Activated CD4-positive, CD25-positive, alpha-beta regulatory T cell treated with anti-CD3 and anti-CD28 coated beads, Interleukin-2, amount 50 U/mL, for 24 hours (primary cell): ENCODE measurements around the gene APBA3.
A peak's percentile ranks its signal among the peaks of the same experiment; 100 is the strongest.

Source experiments
- ATAC-seq, 2 donors: fragments of 150-1000 bp; cut with Tn5 transposase; one replicate each; pipeline ENCODE4 v1.10.0; 2021; ENCODE audit warnings: mild to moderate bottlenecking in 1 of 2, moderate library complexity in 1 of 2

APBA3 gene

DNA sequence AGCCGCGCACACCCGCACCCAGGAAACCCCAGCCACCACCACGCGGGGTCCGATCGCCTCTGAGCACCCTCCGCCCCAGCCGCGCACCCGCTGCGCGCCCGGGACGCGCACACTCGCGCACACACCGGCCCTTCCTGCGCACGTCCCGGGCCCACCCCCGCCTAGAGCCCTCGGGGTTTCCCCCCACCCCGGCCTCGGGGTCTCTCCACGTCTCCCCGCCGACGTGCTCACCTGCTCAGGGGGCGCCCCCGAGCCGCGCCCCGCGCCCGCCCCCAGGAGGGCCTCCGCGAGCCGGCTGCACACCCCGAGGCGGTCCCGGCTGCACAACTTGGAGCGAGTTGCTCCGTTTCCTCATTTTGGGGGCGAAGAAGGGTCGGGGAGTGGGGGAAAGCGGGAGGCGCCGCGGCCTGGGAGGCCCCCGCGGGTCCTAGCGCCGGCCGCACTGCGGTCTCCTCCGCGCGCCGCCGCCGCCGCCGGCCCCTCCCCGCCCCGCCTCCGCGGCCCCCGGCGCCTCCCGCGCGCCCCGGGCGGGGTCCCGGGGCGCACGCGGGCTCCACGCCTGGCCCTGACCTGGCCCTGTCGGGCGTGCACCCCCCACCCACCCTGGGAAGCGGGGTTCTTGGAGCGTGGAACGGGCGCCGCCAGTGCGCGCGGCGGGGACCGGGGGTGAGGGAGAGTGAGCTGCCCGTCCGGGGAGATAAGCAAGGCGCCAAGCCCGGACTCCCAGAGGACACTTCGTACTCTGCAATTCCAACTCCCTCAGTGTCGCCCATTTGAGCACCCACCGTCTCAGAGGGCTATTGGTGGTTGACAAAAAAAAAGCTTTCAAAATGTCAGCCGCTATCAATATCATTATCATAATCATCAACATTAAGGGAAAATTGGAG lies 24.7 kb upstream of the APBA3 start, which contains the start of gene MATK:
TSS of gene MATK (minus strand) at position 444 of the 887 bp plus-strand sequence. CDS start 1,246 bp downstream, outside the sequence.
- ATAC-seq, result peak; percentile 42 to 51

DNA sequence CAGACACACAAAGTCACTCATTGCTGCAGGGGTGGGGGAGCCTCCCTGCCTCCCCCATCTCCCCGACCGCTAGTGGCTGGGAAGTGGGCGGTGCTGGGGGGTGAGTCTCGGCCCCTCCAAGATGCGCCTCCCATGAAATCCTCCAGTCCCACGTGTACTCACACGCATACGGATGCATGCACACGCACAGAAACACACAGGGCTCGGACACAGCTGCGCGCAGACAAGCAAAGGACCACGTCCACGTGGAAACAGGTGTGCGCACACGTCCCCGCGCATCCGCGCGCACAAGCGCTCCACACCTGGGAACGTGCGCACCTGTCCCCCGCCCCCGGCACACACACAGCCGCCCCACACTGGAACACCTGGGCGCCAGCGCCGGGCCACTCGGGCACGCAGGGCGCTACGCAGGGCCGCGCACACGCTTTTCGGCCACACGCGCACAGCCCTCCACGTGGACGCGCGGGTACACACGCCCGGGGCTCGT lies 24.0 kb upstream of the APBA3 start:
- peak; percentile 8 to 23 for ATAC-seq

DNA sequence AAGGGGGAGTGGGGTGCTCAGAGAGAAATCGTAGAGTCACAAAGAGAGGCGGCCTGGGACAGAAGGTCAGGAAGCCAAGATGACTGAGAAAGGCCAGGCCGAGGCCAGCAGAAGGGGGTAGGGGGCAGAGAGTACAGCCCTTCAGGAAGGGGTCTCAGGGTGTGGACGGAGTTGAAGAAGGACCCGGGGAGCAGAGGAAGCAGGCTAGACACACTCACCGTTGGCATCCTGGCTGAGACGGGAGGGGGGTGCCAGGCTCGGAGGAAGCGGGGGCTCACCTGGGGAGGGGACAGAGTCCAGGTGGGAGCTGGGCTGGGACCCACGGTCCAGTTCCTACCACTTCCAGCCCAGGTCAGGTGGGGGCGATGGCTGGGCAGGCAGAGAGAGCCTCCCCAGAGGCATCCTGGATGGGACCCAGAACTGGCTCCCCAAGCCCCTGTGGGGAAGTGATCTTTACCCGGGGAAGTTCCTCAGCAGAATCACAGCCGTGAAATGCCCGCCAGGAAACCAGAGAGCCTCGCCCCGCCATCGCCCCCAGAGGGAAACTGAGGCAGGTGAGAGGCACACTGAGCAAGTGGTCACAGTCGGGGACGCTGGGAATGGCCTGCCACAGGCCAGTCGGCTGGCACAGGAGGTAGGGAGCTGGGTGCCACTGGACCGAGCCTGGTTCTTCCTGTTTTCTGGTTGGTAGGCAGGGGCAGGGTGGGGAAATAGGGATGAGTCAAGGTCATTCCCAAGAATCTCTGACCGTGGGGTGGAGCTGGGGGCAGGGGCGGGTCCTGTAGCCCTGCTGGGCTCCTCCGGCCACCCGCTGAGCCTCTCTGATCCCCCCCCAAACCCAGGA lies 23.3 kb upstream of the APBA3 start:
- ATAC-seq, result no peak

DNA sequence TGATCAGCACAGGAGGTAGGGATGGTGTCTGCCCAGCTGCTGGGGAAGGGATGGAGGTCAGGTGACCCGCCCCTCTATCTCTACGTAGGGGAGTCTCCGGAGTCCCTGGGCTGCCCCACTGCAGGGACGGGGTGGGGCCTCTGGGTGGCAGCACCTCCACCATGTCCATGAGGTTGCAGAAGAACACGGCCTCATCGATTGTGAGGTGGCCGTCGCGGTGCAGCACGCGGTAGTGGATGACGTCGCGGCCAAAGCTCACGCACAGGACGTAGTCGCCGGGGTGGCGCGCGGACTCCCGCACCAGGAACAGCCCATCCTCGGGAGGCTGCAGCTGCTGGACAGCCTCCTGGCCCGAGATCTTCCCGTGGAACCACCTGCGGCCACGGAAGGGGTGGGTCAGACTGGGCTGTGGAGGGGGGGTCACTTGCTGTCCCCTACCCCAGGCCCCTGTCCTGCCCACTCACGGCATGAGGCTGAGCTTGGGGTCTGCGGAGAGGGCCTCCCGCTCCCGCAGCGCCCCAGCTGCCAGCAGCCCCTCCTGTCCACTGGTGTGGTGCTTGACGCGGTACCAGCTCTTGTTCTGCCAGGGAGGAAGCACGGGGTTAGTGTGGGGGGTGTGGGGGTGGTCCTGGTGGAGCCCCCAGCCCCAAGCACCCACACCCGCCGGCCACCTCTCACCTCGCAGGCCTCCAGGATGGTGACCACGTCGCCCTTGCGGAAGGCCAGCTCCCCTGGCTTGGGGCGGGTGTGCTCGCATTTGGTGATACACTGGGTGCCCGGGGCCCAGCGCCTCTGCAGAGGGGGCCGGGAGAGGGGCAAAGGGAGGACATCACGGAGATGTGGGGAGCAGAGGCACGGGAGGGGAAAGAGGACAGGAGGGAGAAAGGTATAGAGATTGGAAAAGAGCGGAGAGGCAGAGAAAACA lies 22.4 kb upstream of the APBA3 start:
- peak in 1 of 2 donors; percentile 36 for ATAC-seq

DNA sequence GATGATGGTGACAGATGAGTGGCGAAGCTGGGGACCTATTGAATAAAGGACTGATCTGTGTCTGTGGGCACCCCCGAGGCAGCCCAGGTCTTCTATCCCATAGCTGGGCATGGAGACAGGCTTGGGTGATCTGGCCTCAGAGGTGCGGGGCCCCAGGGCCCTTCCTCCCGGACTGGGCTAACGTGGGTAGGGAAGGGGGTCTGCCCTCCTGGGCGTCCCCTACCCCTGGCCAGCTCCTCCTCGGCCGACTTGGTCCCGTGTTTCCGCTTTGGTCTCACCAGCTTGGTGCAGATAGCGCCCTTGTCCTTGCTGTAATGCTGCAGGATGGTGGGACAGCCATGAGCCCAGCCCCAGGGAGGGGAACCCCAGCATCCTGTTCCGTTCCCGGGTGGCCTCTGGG lies 21.4 kb upstream of the APBA3 start:
- no peak for ATAC-seq

DNA sequence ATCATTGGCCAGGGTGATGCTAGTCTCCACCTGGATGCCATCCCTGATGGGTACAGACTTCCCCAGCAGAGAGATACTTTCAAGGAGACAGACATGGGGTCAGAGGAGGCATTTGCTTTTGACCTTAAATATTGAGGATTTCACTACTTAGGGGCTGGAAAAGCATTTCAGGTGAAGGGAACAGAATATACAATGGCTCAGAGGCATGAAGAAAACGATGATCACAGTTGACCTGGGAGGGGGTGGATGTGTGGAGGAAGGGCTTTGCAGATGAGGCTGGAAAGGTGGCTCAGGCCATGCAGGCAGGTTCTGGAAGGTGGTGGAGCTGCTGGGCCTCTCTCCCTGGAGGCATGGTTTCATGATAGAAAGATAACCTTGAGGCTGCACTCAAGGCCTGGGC lies 20.8 kb upstream of the APBA3 start:
- no peak for ATAC-seq

DNA sequence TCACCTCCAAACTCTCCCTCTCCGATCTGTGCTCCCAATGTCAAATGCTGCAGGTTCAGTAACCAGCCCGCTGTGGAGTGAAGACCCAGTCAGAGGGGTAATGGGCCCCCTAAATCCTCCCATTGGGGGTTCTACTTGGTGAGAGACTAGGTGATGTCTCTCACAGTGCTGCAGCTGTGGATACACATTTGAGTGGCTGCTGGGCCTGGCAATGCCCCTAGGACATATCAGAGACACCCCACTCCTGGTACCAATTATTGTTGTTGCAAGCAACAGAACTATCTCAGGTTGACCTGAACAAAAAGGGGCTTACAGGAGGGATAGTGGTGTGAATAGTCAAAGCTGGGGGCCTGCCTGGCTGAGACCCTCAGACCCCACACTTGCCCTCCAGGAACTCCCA lies 20.1 kb upstream of the APBA3 start:
- ATAC-seq, result no peak

DNA sequence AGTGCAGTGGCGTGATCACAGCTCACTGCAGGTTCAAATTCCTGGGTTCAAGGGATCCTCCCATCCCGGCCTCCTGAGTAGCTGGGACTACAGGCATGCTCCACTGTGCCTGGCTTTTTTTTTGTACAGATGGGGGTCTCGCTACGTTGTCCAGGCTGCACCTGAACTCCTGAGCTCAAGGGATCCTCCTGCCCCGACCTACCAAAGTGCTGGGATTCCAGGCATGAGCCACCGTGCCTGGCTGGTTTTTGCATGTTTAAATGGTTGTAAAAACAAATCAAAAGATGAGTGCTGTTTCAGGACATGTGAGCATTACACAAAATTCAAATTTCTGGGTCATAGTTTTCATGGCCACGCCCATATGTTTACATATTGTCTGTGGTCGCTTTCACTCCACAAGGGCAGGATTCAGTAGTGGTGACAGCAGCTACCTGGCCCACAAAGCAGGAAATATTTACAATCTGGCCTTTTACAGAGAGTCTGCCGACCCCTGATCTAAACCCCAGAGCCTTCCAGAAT lies 19.4 kb upstream of the APBA3 start:
- ATAC-seq, result no peak

DNA sequence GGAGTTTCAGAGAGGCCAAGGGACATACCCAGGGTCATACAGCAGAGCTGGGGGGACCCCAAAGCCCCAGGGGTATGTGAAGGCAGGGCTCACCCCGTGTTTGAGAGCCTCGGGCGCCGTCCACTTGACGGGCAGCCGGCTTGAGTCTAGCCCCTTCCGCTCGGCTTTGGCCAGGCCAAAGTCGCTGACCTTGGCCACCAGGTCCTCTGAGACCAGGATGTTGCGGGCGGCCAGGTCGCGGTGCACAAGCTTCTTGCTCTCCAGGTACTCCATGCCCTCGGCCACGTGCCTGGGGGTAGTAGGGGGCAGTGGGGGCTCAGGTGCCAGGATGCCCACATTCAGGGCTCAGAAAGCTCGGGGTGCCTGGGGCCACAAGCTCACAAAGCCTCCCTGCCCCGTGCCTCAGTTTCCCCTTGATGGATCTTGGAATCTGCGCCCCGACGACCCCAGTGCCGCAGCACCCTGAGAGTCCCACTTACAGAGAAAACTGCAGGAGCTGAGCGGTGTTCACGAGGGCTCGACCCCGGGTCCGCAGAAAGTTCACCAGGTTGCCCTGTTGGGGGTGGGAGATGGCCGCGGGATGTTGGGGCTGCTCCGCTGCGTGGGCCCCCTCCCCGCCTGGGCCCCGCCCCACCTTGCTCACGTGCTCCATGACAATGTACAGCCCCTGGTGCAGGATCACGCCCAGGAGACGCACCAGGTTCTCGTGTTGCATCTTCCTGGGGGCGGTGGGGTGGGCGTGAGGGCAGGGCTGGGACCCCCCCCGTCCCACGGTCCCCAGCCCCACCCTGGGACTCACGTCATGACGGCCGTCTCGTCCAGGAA lies 17.6 kb upstream of the APBA3 start:
- ATAC-seq, result no peak

DNA sequence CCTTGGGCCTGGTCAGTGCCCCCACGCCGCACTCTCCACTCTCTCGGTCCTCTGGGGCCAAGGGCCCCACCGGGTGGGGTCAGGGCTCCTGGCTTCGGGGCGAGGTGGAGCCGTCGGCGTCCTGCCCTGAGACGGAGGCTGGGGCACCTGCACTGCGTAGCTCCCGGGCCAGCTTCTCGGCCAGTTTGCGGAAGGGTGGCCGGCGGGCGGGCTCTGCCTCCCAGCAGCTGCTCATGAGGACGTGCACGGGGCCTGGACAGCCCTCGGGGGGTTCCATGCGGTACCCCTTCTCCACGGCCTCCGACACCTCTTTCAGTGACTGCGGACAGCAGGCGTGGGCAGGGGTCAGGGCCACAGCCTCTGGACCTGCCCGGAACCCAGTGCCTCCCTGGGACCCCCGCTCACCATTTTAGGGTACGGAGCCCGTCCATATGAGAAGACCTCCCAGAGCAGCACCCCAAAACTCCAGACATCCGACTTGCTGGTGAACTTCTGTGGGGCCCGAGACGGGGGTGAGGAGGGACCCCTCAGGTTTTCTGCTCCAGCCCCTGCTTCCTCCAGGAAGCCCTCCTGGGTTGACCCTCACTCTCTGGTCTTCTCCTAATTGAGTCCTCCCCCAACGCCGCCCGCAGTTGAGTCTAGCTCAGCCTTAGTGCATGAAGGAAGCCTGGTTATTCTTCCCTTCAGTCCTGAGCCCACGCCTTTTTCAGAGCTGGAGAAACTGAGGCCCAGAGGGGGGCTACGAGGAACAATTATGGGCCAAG lies 16.8 kb upstream of the APBA3 start:
- no peak for ATAC-seq

DNA sequence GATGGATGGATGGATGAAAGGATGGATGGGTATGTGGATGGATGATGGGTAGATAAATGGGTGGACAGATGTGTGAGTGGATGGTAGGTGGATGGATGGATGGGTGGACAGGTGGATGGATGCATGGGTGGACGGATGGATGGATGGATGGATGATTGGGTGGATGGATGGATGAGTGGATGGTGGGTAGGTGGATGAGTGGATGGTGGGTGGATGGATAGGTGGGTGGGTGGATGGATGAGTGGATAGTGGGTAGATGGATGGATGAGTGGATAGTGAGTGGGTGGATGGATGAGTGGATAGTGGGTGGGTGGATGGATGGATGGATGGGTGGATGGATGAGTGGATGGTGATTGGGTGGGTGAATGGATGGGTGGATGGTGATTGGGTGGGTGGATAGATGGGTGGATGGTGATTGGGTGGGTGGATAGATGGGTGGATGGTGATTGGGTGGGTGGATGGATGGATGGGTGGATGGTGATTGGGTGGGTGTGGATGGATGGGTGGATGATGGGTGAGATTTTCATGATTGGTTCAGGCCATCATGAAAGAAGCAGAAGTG lies 15.1 kb upstream of the APBA3 start:
- no peak for ATAC-seq

DNA sequence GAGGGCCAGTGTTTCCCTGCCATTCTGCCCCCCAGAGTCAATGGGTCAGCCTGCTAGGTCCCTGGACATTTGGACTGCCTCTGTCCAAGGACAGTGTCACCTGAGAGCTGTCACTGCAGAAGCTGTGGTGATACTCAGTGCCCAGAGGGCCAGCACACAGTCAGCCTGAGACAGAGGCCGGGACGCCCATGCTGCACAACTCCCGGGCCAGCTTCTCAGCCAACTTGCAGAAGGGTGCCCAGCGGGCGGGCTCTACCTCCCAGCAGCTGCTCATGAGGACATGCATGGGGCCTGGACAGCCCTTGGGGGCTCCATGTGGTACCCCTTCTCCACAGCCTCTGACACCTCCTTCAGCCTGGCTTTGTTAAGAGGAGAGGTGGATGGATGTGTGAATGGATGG lies 14.3 kb upstream of the APBA3 start:
- no peak for ATAC-seq

DNA sequence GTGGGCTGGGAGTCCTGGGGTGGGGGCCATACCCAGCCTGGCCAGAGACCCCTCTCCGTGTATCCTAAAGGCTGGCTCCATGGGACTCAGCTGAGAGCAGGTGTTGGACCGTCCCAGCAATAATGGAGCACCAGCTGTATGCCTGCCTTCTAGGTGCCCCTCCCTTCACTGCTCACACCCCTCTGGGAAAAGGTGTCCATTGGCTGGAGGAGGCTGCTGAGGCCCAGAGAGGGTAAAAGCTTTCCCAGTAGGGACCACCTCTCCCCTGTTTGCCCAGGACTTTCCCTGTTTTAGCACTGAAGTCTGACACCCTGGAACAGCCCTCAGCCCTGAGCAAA lies 13.9 kb upstream of the APBA3 start:
- no peak for ATAC-seq

DNA sequence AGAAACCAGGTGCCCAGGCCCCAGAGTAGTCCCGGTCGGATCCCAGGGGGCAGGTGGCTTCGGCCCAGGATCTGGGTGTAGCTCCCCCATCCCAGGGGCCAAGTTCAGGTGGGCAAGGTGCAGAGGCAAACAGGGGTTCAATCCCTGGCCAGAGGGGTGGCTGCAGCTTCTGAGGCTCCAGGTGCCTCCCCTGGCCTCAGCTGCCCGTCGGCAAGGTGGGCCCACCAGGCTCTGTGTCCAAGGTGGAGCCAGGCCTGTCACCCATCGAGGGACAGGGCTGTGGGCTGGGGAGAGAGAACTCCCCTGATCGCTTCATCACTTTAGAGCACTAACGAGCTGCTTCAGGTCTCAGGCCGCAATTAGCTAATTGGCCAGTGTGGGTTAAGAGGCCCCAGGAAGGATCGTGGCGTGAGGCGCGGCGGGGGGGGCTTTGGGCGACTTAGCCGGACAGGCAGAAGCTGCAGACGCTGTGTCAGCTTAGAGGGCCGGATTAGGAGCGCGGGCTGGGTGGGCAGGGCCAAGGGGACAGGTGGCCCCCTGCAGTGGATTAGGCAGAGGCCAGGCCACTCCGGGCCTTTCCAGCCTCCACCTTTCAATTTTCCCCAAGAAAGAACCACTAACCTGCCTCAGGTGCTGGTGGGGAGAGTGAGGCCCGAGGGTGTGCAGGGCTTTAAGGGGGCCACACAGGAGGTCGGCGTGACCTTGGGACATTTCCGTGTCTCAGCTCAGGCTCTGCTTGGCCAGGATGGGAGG lies 13.3 kb upstream of the APBA3 start:
- no peak for ATAC-seq

DNA sequence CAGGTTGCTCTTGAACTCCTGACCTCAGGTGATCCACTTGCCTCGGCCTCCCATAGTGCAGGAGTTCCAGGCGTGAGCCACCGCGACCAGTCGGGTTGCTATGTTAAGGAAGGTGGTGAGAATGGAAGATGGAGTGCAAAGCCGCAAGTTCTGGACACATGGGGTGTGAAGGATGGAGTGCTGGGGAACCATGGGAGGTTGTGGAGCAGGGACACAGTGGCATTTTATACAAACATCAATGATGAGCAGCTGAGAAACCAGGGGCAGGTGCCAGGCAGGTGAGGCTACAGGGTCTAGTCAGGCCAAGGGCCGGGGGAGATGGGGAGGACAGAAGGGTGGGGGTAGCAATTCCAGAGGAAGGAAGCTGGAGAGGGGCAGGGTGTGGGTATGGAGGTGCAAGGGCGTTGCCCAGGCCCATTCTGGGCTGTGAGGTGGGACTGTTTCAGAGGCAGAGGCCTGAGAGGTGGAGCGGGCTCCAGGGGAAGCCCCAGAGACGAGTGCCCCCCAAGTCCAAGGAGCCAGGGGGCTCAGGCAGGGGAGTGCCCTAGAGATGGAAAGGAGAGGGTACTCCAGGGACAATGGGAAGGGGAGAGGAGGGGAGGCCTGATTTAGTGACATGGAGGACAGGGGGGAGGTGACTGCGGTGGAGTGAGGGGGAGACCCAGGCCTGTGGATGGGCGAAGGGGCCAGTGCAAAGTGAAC lies 12.5 kb upstream of the APBA3 start:
- no peak for ATAC-seq

DNA sequence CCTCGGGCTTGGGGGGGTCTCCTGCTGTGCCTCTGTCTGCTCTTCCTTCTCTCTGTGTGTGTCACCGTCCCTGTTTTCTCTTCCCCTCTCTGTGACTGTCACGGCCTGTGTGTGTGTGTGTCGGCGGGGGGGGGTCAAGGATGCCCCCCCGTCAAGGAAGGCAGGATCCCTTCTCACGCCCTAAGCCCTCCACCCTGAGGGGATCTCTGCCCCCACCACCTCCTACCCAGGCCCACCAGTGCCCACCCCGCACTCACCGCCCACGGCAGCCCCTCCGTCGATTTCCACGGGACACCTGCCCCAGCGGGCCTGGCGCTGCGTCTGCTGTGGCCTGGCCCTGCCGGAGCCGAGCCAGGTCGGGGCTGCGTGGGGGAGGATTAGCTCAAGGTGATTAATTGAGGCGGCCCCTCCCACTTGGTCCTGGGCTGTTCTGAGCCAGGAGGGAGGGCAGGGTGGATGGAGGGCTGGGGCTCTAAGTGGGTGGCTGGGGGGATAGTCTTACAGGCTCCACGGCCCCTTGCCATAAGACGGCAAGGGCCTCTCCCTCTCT lies 10.5 kb upstream of the APBA3 start, which contains the start of gene RAX2:
TSS of gene RAX2 (minus strand) at position 323 of the 550 bp plus-strand sequence. CDS start 486 bp downstream, outside the sequence.
- no peak for ATAC-seq

DNA sequence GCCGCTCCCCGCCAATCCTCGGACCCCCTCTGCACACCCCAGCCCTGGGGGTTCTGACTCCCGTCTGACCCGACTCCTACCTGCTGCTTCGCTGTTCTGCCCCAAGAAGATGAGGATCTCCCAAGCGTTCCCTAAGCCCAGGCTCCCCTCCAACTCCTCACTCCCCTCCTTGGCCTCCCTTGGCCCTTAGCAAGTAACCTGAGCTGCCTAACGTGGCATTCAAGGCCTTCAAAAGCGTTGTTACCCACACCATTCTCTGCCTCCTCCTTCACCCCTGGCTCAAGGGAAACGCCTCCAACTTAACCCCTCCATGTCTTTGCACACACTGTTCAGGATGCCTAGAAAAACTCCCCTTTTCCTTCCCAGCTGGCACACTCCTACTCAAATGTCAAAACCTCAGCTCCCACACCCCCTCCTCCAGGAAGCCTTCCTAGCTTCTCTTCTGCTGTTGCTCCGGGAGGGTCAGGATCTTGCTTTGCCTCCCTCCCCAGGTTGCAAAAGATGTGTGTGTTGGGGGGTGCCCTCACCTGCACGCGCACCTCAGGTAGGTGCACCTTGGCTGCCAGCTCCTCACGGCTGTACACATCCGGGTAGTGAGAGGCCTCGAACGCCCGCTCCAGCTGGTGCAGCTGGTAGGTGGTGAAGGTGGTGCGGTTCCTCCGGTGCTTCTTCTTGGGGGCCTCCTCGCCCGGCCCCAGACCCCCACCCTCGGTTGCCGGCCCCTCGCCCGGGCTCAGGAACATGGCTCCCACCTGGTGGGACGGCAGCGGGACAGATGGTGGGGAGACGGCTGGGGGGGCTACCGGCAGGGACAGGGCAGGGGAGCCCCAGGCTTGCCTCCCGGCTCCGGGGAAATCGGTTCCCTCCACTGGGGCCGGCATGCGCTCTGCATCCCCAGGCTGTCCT lies 9.8 kb upstream of the APBA3 start:
- no peak for ATAC-seq
